HFF-Myc (cell line): ENCODE measurements around the gene ATP2B1.

Experiments used
- DNase-seq: peaks from one replicate; pipeline ENCODE4 v3.0.0-alpha.2; 2011; ENCODE audit warnings: low read depth; ENCODE audit errors: extremely low read depth
- H3K4me3 ChIP-seq: replicated peaks from 2 replicates; pipeline ENCODE4 v1.5.1; 2011; ENCODE audit warnings: low read depth, mild to moderate bottlenecking, control low read depth, low read length
- CTCF ChIP-seq: IDR thresholded peaks from 2 replicates; pipeline ENCODE4 v1.5.1; 2012; ENCODE audit warnings: mild to moderate bottlenecking, low read depth, low read length, control low read depth; ENCODE audit errors: missing control alignments

ATP2B1 gene

GRCh38 chr12:89642959-89643358 is 65.7 kb downstream of the ATP2B1 start:
- no peak for DNase-seq
- H3K4me3 ChIP-seq: no peak overlapping the region
- TF ChIP-seq CTCF: no peak

GRCh38 chr12:89636776-89637160 is 71.9 kb downstream of the ATP2B1 start:
- no peak for TF ChIP-seq CTCF
- no peak for DNase-seq
- H3K4me3 ChIP-seq: no peak overlapping the region

GRCh38 chr12:89636052-89636775 is 72.4 kb downstream of the ATP2B1 start:
- TF ChIP-seq CTCF: no peak
- no peak for DNase-seq
- no peak overlapping the region for H3K4me3 ChIP-seq

- TF ChIP-seq CTCF: no peak
- DNase-seq: no peak
These were observed 74.1 kb downstream of the ATP2B1 start for GRCh38 chr12:89634508-89634907.

GRCh38 chr12:89632778-89633177 is 75.9 kb downstream of the ATP2B1 start:
- no peak overlapping the region for H3K4me3 ChIP-seq
- no peak for TF ChIP-seq CTCF
- no peak for DNase-seq

More at GRCh38 chr12:89634508-89634907, 74.1 kb downstream of the ATP2B1 start:
- no peak overlapping the region for H3K4me3 ChIP-seq

GRCh38 chr12:89622115-89622514 is 86.5 kb downstream of the ATP2B1 start:
- no peak for TF ChIP-seq CTCF
- no peak for DNase-seq
- no peak overlapping the region for H3K4me3 ChIP-seq

GRCh38 chr12:89621521-89621920 is 87.1 kb downstream of the ATP2B1 start:
- no peak for DNase-seq
- no peak overlapping the region for H3K4me3 ChIP-seq
- TF ChIP-seq CTCF: no peak
